Smooth muscle cell (in vitro differentiated cells): ENCODE data around the gene TMEM209. TPM values are rescaled to one million over a fixed set of nuclear protein-coding genes. Genes with fewer than 3 reads are reported as not detected.

ENCODE experiments used
- DNase-seq: peaks from one replicate; lab custom pipeline; 2025; ENCODE audit not compliant: unreplicated experiment; lab: John Stamatoyannopoulos, UW
- H2AFZ ChIP-seq: fragments of 200-600 bp; sonication (generic); 2 replicates; pipeline ENCODE4 v1.6.0; 2016; ENCODE audit warnings: antibody characterized with exemption, low read depth, mild to moderate bottlenecking
- H3F3A ChIP-seq: fragments of 200-600 bp; sonication (generic); 2 replicates; pipeline ENCODE4 v1.6.0; 2017; ENCODE audit warnings: antibody characterized with exemption, low read depth
- H3K27ac ChIP-seq: fragments of 200-600 bp; sonication (generic); 2 replicates; pipeline ENCODE4 v1.5.1; 2016; ENCODE audit warnings: low read depth, mild to moderate bottlenecking
- H3K27me3 ChIP-seq: fragments of 200-600 bp; sonication (generic); 2 replicates; pipeline ENCODE4 v1.6.1; 2016; ENCODE audit warnings: low read depth, mild to moderate bottlenecking
- H3K36me3 ChIP-seq: fragments of 200-600 bp; sonication (generic); 2 replicates; pipeline ENCODE4 v1.5.1; 2016; ENCODE audit warnings: low read depth
- H3K4me1 ChIP-seq: fragments of 200-600 bp; sonication (generic); 2 replicates; pipeline ENCODE4 v1.5.1; 2016; ENCODE audit warnings: low read depth
- H3K4me2 ChIP-seq: fragments of 200-600 bp; sonication (generic); 2 replicates; pipeline ENCODE4 v1.6.0; 2016; ENCODE audit warnings: mild to moderate bottlenecking
- H3K4me3 ChIP-seq: fragments of 200-600 bp; sonication (generic); 2 replicates; pipeline ENCODE4 v1.5.1; 2016; ENCODE audit warnings: mild to moderate bottlenecking
- H3K79me2 ChIP-seq: fragments of 200-600 bp; sonication (generic); 2 replicates; pipeline ENCODE4 v1.6.0; 2016; ENCODE audit warnings: low read depth, mild to moderate bottlenecking
- H3K9ac ChIP-seq: fragments of 200-600 bp; sonication (generic); 2 replicates; pipeline ENCODE4 v1.6.0; 2016; ENCODE audit warnings: low read depth
- H3K9me3 ChIP-seq: fragments of 200-600 bp; sonication (generic); replicated peaks from 2 replicates; pipeline ENCODE4 v1.5.1; 2016; ENCODE audit warnings: low read depth
- H4K20me1 ChIP-seq: fragments of 200-600 bp; sonication (generic); 2 replicates; pipeline ENCODE4 v1.6.0; 2016; ENCODE audit warnings: low read depth
- CTCF ChIP-seq: fragments of 200-600 bp; sonication (generic); IDR thresholded peaks from 2 replicates; pipeline ENCODE4 v1.5.1; 2017; ENCODE audit warnings: borderline replicate concordance, mild to moderate bottlenecking, antibody characterized with exemption; ENCODE audit not compliant: insufficient read depth, poor library complexity, severe bottlenecking
- WGBS: methylation state at CpG from one replicate; pipeline ENCODE4 v1.1.7; 2016; ENCODE audit warnings: low lambda C conversion rate; 5-methylcytosine and 5-hydroxymethylcytosine counted together
- polyA plus RNA-seq: library from polyadenylated mRNA; unstranded; fragments of >200 nt; fragmentation: Nextera tagmentation; extraction: Ambion mirVana; gene quantifications from 2 replicates; pipeline ENCODE4 v1.2.1, GENCODE V29; 2016
- total RNA-seq: library from RNA; depleted of rRNA; stranded (reverse); fragments of >200 nt; gene quantifications from 2 replicates; pipeline ENCODE4 v1.2.3, GENCODE V29; 2014

Gene TMEM209
- total and polyA plus RNA-seq, 2 experiments from 2014 or later, result 15.1 to 20.3 TPM

GRCh38 chr7:130157700-130158099 is 47.5 kb downstream of the TMEM209 start:
- no peak overlapping the region for H3K9ac ChIP-seq
- no peaks in the 10 kb centered on the region for H4K20me1 ChIP-seq
- DNase-seq, result no peak
- peaks cover 3% of the 10 kb centered on the region for H3K4me1 ChIP-seq
- H3K4me3 ChIP-seq, result no peak overlapping the region
- H3K79me2 ChIP-seq, result no peaks in the 10 kb centered on the region
- no peaks in the 10 kb centered on the region for H3K36me3 ChIP-seq
- H3K27ac ChIP-seq, result no peak overlapping the region
- TF ChIP-seq CTCF, result no peak
- no peaks in the 10 kb centered on the region for H3K27me3 ChIP-seq
- no peak overlapping the region for H2AFZ ChIP-seq
- no peak overlapping the region for H3K4me2 ChIP-seq
- 96% methylated on average over 7 of the region's 7 CpGs for WGBS
- no peaks in the 10 kb centered on the region for H3F3A ChIP-seq
- no peaks in the 10 kb centered on the region for H3K9me3 ChIP-seq

GRCh38 chr7:130156140-130156539 is 49.1 kb downstream of the TMEM209 start:
- Histone ChIP-seq H3K4me1 (peaks cover 3% of the 10 kb centered on the region), H2AFZ (no peak overlapping the region), H3K27ac (no peak overlapping the region), H3F3A (no peaks in the 10 kb centered on the region), H4K20me1 (no peaks in the 10 kb centered on the region), H3K4me3 (no peak overlapping the region), H3K36me3 (no peaks in the 10 kb centered on the region), H3K9me3 (no peaks in the 10 kb centered on the region), H3K4me2 (no peak overlapping the region), H3K79me2 (no peaks in the 10 kb centered on the region), H3K9ac (no peak overlapping the region), H3K27me3 (no peaks in the 10 kb centered on the region)
- TF ChIP-seq CTCF, result no peak
- WGBS, result 97% methylated on average over 7 of the region's 7 CpGs
- no peak for DNase-seq

- no peak overlapping the region for H3K9ac ChIP-seq
- no peak for DNase-seq
- peak; percentile 26 for TF ChIP-seq CTCF
- no peaks in the 10 kb centered on the region for H3K36me3 ChIP-seq
- WGBS, result 90% methylated on average over 31 of the region's 31 CpGs
- H3K4me1 ChIP-seq, result peaks cover 3% of the 10 kb centered on the region
- no peak overlapping the region for H3K4me2 ChIP-seq
- no peaks in the 10 kb centered on the region for H4K20me1 ChIP-seq
- H3K27me3 ChIP-seq, result no peaks in the 10 kb centered on the region
- no peaks in the 10 kb centered on the region for H3F3A ChIP-seq
- no peaks in the 10 kb centered on the region for H3K9me3 ChIP-seq
- H2AFZ ChIP-seq, result no peak overlapping the region
- H3K79me2 ChIP-seq, result no peaks in the 10 kb centered on the region
- H3K4me3 ChIP-seq, result no peak overlapping the region
- H3K27ac ChIP-seq, result no peak overlapping the region
Observed at GRCh38 chr7:130154501-130155317, 50.5 kb downstream of the TMEM209 start.

GRCh38 chr7:130154131-130154500 is 51.1 kb downstream of the TMEM209 start:
- Histone ChIP-seq H4K20me1 (no peaks in the 10 kb centered on the region), H3K4me3 (no peak overlapping the region), H3F3A (no peaks in the 10 kb centered on the region), H2AFZ (no peak overlapping the region), H3K4me2 (no peak overlapping the region), H3K36me3 (no peaks in the 10 kb centered on the region), H3K27me3 (no peaks in the 10 kb centered on the region), H3K27ac (no peak overlapping the region), H3K4me1 (peaks cover 3% of the 10 kb centered on the region), H3K9ac (no peak overlapping the region), H3K79me2 (no peaks in the 10 kb centered on the region), H3K9me3 (no peaks in the 10 kb centered on the region)
- WGBS, result 83% methylated on average over 6 of the region's 6 CpGs
- DNase-seq, result no peak
- TF ChIP-seq CTCF, result no peak
